DND-41 (cell line): ENCODE data around the gene CLDN10.

Experiments used
- ATAC-seq: fragments of 200-7000 bp; cut with Tn5 transposase; 3 replicates; pipeline ENCODE4 v1.9.1; 2021; ENCODE audit warnings: low read depth; ENCODE audit not compliant: insufficient read depth
- DNase-seq: peaks from one replicate; pipeline ENCODE4 v3.0.0-alpha.2; 2020
- H2AFZ ChIP-seq: 2 replicates; pipeline ENCODE4 v1.6.0; 2012; ENCODE audit warnings: low read depth, low read length
- H3K27ac ChIP-seq: 2 replicates; pipeline ENCODE4 v1.5.1; 2012; ENCODE audit warnings: low read length, inconsistent platforms
- H3K27me3 ChIP-seq: fragments of 200-600 bp; sonication (generic); 2 replicates; pipeline ENCODE4 v1.6.0; 2012; ENCODE audit warnings: low read length, mild to moderate bottlenecking, inconsistent platforms; ENCODE audit not compliant: insufficient read depth, poor library complexity
- H3K36me3 ChIP-seq: 2 replicates; pipeline ENCODE4 v1.5.1; 2012; ENCODE audit warnings: low read length, inconsistent platforms; ENCODE audit not compliant: insufficient read depth
- H3K4me1 ChIP-seq: 2 replicates; pipeline ENCODE4 v1.5.1; 2012; ENCODE audit warnings: mild to moderate bottlenecking, low read length; ENCODE audit not compliant: insufficient read depth
- H3K4me2 ChIP-seq: 2 replicates; pipeline ENCODE4 v1.6.0; 2012; ENCODE audit warnings: mild to moderate bottlenecking, moderate library complexity, low read length, inconsistent platforms; ENCODE audit not compliant: insufficient read depth
- H3K4me3 ChIP-seq, 2 experiments: fragments of 200-600 bp in 1 of 2; shearing (Covaris generic) in 1 of 2; 2 replicates each; pipeline ENCODE4 v1.5.1; 2012 to 2016; ENCODE audit warnings: inconsistent platforms in 2 of 2, low read length in 2 of 2, mild to moderate bottlenecking in 2 of 2, low read depth in 1 of 2, moderate library complexity in 1 of 2
- H3K79me2 ChIP-seq: 2 replicates; pipeline ENCODE4 v1.6.0; 2012; ENCODE audit warnings: low read length, inconsistent platforms; ENCODE audit not compliant: insufficient read depth
- H3K9ac ChIP-seq: 2 replicates; pipeline ENCODE4 v1.6.0; 2012; ENCODE audit warnings: low read depth, mild to moderate bottlenecking, inconsistent platforms, low read length, moderate library complexity
- H3K9me3 ChIP-seq: 2 replicates; pipeline ENCODE4 v1.5.1; 2012; ENCODE audit warnings: low read length, moderate library complexity, mild to moderate bottlenecking, inconsistent platforms; ENCODE audit not compliant: insufficient read depth, severe bottlenecking
- H4K20me1 ChIP-seq: 2 replicates; pipeline ENCODE4 v1.6.0; 2012; ENCODE audit warnings: low read length; ENCODE audit not compliant: insufficient read depth
- CTCF ChIP-seq: IDR thresholded peaks from 2 replicates; pipeline ENCODE4 v1.5.1; 2012; ENCODE audit warnings: borderline replicate concordance, low read length, moderate library complexity, mild to moderate bottlenecking; ENCODE audit not compliant: poor library complexity, severe bottlenecking; ENCODE audit errors: extremely low read depth
- EZH2 ChIP-seq: IDR thresholded peaks from 3 replicates; pipeline ENCODE4 v1.6.1; 2012; ENCODE audit warnings: borderline replicate concordance, low read depth, mild to moderate bottlenecking, moderate library complexity, low read length, inconsistent platforms; ENCODE audit not compliant: severe bottlenecking

The CLDN10 gene

GRCh38 chr13:95516021-95516420 is 36.5 kb upstream of the CLDN10 start:
- H3K27me3 ChIP-seq, result no peaks in the 10 kb centered on the region
- H4K20me1 ChIP-seq, result no peaks in the 10 kb centered on the region
- no peaks in the 10 kb centered on the region for H3K9me3 ChIP-seq
- DNase-seq (no peak), ATAC-seq (no peak)
- no peak overlapping the region for H3K27ac ChIP-seq
- no peaks in the 10 kb centered on the region for H3K4me1 ChIP-seq
- no peak overlapping the region for H3K4me3 ChIP-seq
- H2AFZ ChIP-seq, result no peak overlapping the region
- no peak overlapping the region for H3K9ac ChIP-seq
- no peak overlapping the region for H3K4me2 ChIP-seq
- H3K36me3 ChIP-seq, result no peaks in the 10 kb centered on the region
- H3K79me2 ChIP-seq, result no peaks in the 10 kb centered on the region
- no peak for TF ChIP-seq EZH2
- TF ChIP-seq CTCF, result no peak

- Histone ChIP-seq H3K9ac (no peak overlapping the region), H3K4me1 (no peaks in the 10 kb centered on the region), H3K9me3 (no peaks in the 10 kb centered on the region), H3K27me3 (no peaks in the 10 kb centered on the region), H4K20me1 (no peaks in the 10 kb centered on the region), H3K36me3 (no peaks in the 10 kb centered on the region), H3K27ac (no peak overlapping the region), H3K4me3 (no peak overlapping the region), H2AFZ (no peak overlapping the region), H3K4me2 (no peak overlapping the region), H3K79me2 (no peaks in the 10 kb centered on the region)
- DNase-seq (no peak), ATAC-seq (no peak)
- TF ChIP-seq CTCF, result no peak
Measured at GRCh38 chr13:95516492-95516891, 36.0 kb upstream of the CLDN10 start.

- no peaks in the 10 kb centered on the region for H3K27me3 ChIP-seq
- no peaks in the 10 kb centered on the region for H3K79me2 ChIP-seq
- H3K27ac ChIP-seq, result no peak overlapping the region
- DNase-seq (no peak), ATAC-seq (no peak)
- H3K36me3 ChIP-seq, result no peaks in the 10 kb centered on the region
- H3K4me2 ChIP-seq, result no peak overlapping the region
- no peak overlapping the region for H2AFZ ChIP-seq
- no peak overlapping the region for H3K4me3 ChIP-seq
- no peaks in the 10 kb centered on the region for H3K9me3 ChIP-seq
- no peaks in the 10 kb centered on the region for H4K20me1 ChIP-seq
- H3K4me1 ChIP-seq, result no peaks in the 10 kb centered on the region
- no peak overlapping the region for H3K9ac ChIP-seq
- no peak for TF ChIP-seq EZH2
- no peak for TF ChIP-seq CTCF
Measured at GRCh38 chr13:95523598-95523997, 28.9 kb upstream of the CLDN10 start.

GRCh38 chr13:95524264-95524901 is 28.1 kb upstream of the CLDN10 start:
- Histone ChIP-seq H3K79me2 (no peaks in the 10 kb centered on the region), H3K4me1 (no peaks in the 10 kb centered on the region), H3K9ac (no peak overlapping the region), H4K20me1 (no peaks in the 10 kb centered on the region), H3K36me3 (no peaks in the 10 kb centered on the region), H3K4me3 (no peak overlapping the region), H3K9me3 (no peaks in the 10 kb centered on the region), H3K27ac (no peak overlapping the region), H3K4me2 (no peak overlapping the region), H2AFZ (no peak overlapping the region), H3K27me3 (no peaks in the 10 kb centered on the region)
- ATAC-seq (no peak), DNase-seq (no peak)
- no peak for TF ChIP-seq EZH2
- TF ChIP-seq CTCF, result no peak
